GM12878 (cell line): ENCODE results near the gene PLTP. TPM values are rescaled to one million over a fixed set of nuclear protein-coding genes. Genes with fewer than 3 reads are reported as not detected.
A peak's percentile ranks its signal among the peaks of the same experiment; 100 is the strongest.

Experiments
- ASH2L ChIP-seq: fragments of 300-600, 200-600 bp; sonication (generic); IDR thresholded peaks from 2 replicates; pipeline ENCODE4 v1.6.1; 2017; ENCODE audit warnings: low read depth, mild to moderate bottlenecking, borderline replicate concordance
- CEBPB ChIP-seq, 2 experiments: fragments of 150-350 bp in 1 of 2; IDR thresholded peaks; 2 replicates each; pipeline ENCODE4 v1.6.1; 2012 to 2014; ENCODE audit warnings: low read depth in 2 of 2, low read length in 2 of 2, borderline replicate concordance in 1 of 2, inconsistent platforms in 1 of 2
- CREB1 ChIP-seq: IDR thresholded peaks from 2 replicates; pipeline ENCODE4 v1.6.1; 2012; ENCODE audit warnings: low read depth, mild to moderate bottlenecking, inconsistent platforms
- HSF1 ChIP-seq: fragments of 150-350 bp; IDR thresholded peaks from 2 replicates; pipeline ENCODE4 v1.6.1; 2014; ENCODE audit warnings: mild to moderate bottlenecking, low read depth, low read length
- RCOR1 ChIP-seq: conservative IDR thresholded peaks from 2 replicates; pipeline ENCODE4 v1.6.1; 2012; ENCODE audit warnings: low read depth, low read length, improper control_type of control experiment
- RELA ChIP-seq: fragments of 450-650 bp; IDR thresholded peaks from 2 replicates; pipeline ENCODE4 v1.8.0; 2014; ENCODE audit warnings: borderline replicate concordance; ENCODE audit not compliant: partially characterized antibody
- SREBF2 ChIP-seq: IDR thresholded peaks from 2 replicates; pipeline ENCODE4 v1.6.1; 2012; ENCODE audit warnings: mild to moderate bottlenecking, low read length
- TCF12 ChIP-seq: IDR thresholded peaks from 2 replicates; pipeline ENCODE4 v1.6.1; 2011; ENCODE audit warnings: low read depth, mild to moderate bottlenecking, low read length
- ZBTB40 ChIP-seq: fragments of 450-650 bp; IDR thresholded peaks from 2 replicates; pipeline ENCODE4 v1.6.1; 2016; ENCODE audit warnings: mild to moderate bottlenecking, moderate library complexity, borderline replicate concordance
- ZNF622 ChIP-seq: fragments of 450-650 bp; IDR thresholded peaks from 2 replicates; pipeline ENCODE4 v1.6.1; 2017; ENCODE audit warnings: mild to moderate bottlenecking, inconsistent platforms
- ZNF687 ChIP-seq: fragments of 450-650 bp; IDR thresholded peaks from 2 replicates; pipeline ENCODE4 v1.6.1; 2017; ENCODE audit warnings: mild to moderate bottlenecking, moderate library complexity
- polyA plus RNA-seq, 11 experiments: library from polyadenylated mRNA; depleted of rRNA in 4 of 11; unstranded in 6 of 11; stranded (reverse) in 5 of 11; fragments of >200 nt; fragmentation: Nextera tagmentation in 4 of 11; fragmentation: Illumina TruSeq in 1 of 11; extraction: Ambion mirVana in 4 of 11; extraction: Trizol in 1 of 11; gene quantifications; 1 replicate in 1 of 11; 2 replicates in 10 of 11; pipeline versions ENCODE4 v1.2.1 to v1.2.3, GENCODE V29; 2011 to 2016; ENCODE audit warnings: inconsistent platforms in 2 of 11, missing spikeins in 2 of 11, low read depth in 1 of 11
- total RNA-seq, 4 experiments: library from RNA; depleted of rRNA in 3 of 4; stranded (reverse); fragments of >200 nt in 3 of 4; fragmentation: Illumina TruSeq in 1 of 4; extraction: Trizol in 1 of 4; gene quantifications; 2 replicates each; pipeline versions ENCODE4 v1.2.1 to v1.2.3, GENCODE V29; 2013 to 2021

The PLTP gene
- total and polyA plus RNA-seq, 10 of the 15 experiments (the other 5 are each of a cell fraction or from before 2014, with no cell fraction given) = 1.6 to 17.0 (median 7.6) TPM

GRCh38 chr20:45911486-45912343, at the start of gene PLTP (continued):
- TF ChIP-seq ZBTB40 = peak; percentile 32; the same call in 1 of the 2 replicates
- no peak for TF ChIP-seq RCOR1
- TF ChIP-seq CREB1 = no peak
- TF ChIP-seq ZNF622 = no peak
- no peak for TF ChIP-seq ASH2L
- TF ChIP-seq RELA = no peak
- TF ChIP-seq HSF1 = no peak
- TF ChIP-seq SREBF2 = no peak
- TF ChIP-seq TCF12 = no peak
- TF ChIP-seq CEBPB (IDR thresholded peaks at IDR 0.05; ENCODE audit: borderline replicate concordance in 1 of 2, low read depth in 2 of 2, low read length in 2 of 2) = no peak
- peak; percentile 37; the same call in 1 of the 2 replicates for TF ChIP-seq ZNF687
